Sigmoid colon (tissue), 7 donors: ENCODE measurements around the gene RDX. TPM values are rescaled to one million over a fixed set of nuclear protein-coding genes. Genes with fewer than 3 reads are reported as not detected.
"Not testable (repeated sequence)": the region's sequence is repeated elsewhere in the genome, so short reads cannot be mapped to it uniquely, and the experiment has no call there.

ENCODE experiments used
- DNase-seq: peaks from one replicate; pipeline ENCODE4 v3.0.0-alpha.2; 2019
- H3K27ac ChIP-seq, 4 donors: fragments of 200-600 bp; sonication (generic); one replicate each; pipeline ENCODE4 v1.5.1; 2016 to 2019; ENCODE audit warnings: mild to moderate bottlenecking in 1 of 4
- H3K27me3 ChIP-seq, 3 donors: fragments of 200-600 bp; sonication (generic); one replicate each; pipeline ENCODE4 v1.5.1; 2019; ENCODE audit warnings: mild to moderate bottlenecking in 1 of 3
- H3K36me3 ChIP-seq, 4 donors: fragments of 200-600 bp; sonication (generic); one replicate each; pipeline ENCODE4 v1.5.1; 2016 to 2019
- H3K4me1 ChIP-seq, 4 donors: fragments of 200-600 bp; sonication (generic); one replicate each; pipeline ENCODE4 v1.5.1; 2017 to 2019
- H3K4me3 ChIP-seq, 4 donors: fragments of 200-600 bp; sonication (generic); one replicate each; pipeline ENCODE4 v1.5.1; 2017 to 2019; ENCODE audit warnings: mild to moderate bottlenecking in 2 of 4, moderate library complexity in 1 of 4
- H3K9me3 ChIP-seq, 4 donors: fragments of 200-600 bp in 3 of 4; sonication (generic) in 3 of 4; one replicate each; pipeline versions ENCODE4 v1.5.1 to v1.6.1; 2013 to 2019
- EP300 ChIP-seq, 4 donors: sonication (generic); formaldehyde crosslinking; IDR thresholded peaks; one replicate each; pipeline ENCODE4 v1.6.1; 2017; ENCODE audit warnings: antibody characterized with exemption in 4 of 4
- POLR2A ChIP-seq, 2 donors: fragments of 450-650 bp; IDR thresholded peaks; one replicate each; pipeline ENCODE4 v1.6.1; 2016; ENCODE audit warnings: antibody characterized with exemption in 2 of 2, mild to moderate bottlenecking in 2 of 2, moderate library complexity in 2 of 2
- POLR2AphosphoS5 ChIP-seq, 4 donors: sonication (generic); formaldehyde crosslinking; IDR thresholded peaks; one replicate each; pipeline ENCODE4 v1.6.1; 2017; ENCODE audit warnings: antibody characterized with exemption in 4 of 4
- WGBS, 2 donors: extraction: QIAGEN DNeasy Blood & Tissue Kit; methylation state at CpG; one replicate each; pipeline ENCODE4 v1.1.7; 2013; 5-methylcytosine and 5-hydroxymethylcytosine counted together
- intact Hi-C: fragments of 100-400 bp; cut with DNase I; formaldehyde crosslinking; loops from one replicate; pipeline ENCODE4 v1.15.1; 2023
- polyA plus RNA-seq, 3 donors: library from polyadenylated mRNA; stranded (reverse); fragments of 200-250 nt; gene quantifications; one replicate each; pipeline ENCODE4 v1.2.3, GENCODE V29; 2013
- total RNA-seq, 4 donors: library from RNA; depleted of rRNA; stranded (reverse); fragments of >200 nt; gene quantifications; one replicate each; pipeline ENCODE4 v1.1.0, GENCODE V29; 2016
- TF ChIP-seq, protein P1 (sequence below), 4 experiments: fragments of 450-650 bp in 3 of 4; fragments of 200-600 bp in 1 of 4; IDR thresholded peaks; one replicate each; pipeline ENCODE4 v1.5.1; 2016 to 2019; ENCODE audit warnings: antibody characterized with exemption in 4 of 4, mild to moderate bottlenecking in 3 of 4, moderate library complexity in 2 of 4
- donor health status: healthy with polysubstance abuse.
- donor health status: Bipolar disorder and iron deficiency.
- donor health status: healthy.

RDX gene
- total and polyA plus RNA-seq, 7 donors = 7.9 to 160 (median 55.6) TPM

DNA sequence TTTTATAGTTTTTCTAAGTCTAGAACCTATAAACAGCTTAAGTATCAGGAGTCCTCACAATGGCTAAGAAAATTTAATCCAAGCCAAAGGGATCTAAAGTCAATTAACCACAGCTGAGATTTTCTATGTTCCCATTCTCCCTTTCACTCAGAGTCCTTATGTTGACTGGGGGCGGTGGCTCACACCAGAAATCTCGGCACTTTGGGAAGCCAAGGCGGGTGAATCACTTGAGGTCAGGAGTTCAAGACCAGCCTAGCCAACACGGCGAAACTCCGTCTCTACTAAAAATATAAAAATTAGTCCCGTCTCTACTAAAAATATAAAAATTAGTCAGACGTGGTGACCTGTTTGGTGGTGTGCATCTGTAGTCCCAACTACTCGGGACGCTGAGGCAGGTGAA is 6.9 kb downstream of the RDX start:
- Histone ChIP-seq H3K27ac (no peak overlapping the region), H3K36me3 (no peaks in the 10 kb centered on the region), H3K27me3 (no peaks in the 10 kb centered on the region), H3K9me3 (no peaks in the 10 kb centered on the region), H3K4me1 (peaks cover 0 to 50% (median 24%) of the 10 kb centered on the region in 4 donors), H3K4me3 (no peak overlapping the region)
- no peak for TF ChIP-seq POLR2AphosphoS5 (IDR thresholded peaks at IDR 0.05)
- 90 to 94% methylated on average over 10 of the region's 10 CpGs for WGBS, 2 donors
- intact Hi-C loops = no loop called here
- DNase-seq = no peak

DNA sequence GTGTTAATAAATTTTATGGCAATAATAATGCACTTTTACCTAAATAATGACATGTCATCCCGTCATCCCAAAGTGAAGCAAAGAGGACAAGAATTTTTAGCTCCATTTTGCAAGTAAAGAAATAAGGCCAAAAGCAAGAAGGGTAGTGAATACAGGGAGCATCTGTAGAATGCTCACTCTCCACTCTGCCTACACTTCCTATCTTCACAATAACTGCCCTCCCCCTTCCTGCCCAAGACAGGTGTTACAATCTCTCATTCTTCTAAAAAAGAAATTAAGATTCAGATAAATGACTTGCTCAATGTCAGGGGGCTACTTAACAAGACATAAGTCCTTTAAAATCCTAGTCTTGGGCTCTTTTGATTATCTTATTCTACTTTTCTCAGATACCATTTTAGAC is 8.9 kb downstream of the RDX start:
- Histone ChIP-seq H3K4me1 (peaks cover 0 to 31% (median 10%) of the 10 kb centered on the region in 4 donors), H3K9me3 (no peaks in the 10 kb centered on the region)

DNA sequence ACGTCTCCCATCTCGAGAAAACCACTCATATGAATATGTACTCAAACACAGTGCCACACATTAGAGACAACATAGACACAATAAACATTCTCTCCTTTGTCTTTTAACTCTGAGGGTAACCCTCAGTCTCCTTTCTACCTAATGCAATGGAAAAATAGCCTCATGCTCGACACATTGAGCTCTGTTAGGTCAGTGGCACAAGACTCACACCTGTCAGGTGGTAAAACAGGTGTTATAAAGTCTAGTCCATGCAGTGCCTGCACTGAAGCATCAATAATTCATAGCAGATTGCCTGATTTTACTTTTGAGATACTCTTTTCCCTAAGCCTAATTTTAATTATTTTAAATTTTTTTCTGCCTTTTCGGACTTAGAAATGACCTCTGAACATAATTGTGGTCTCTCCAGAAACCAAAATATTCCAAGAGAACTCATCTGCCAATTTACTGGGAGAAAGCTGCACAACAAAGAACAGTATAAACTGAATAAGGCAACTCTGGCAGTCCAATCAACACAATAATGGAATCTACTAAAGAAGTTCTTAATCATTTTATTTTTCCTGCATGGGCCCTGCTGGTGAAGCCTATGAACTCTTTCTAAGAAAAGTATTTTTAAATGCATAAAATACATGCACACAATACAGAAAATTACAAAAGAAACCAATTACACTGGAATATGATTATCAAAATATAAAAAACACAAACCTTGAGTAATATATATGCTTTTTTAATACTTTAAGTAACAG is 9.9 kb downstream of the RDX start:
- H3K27me3 ChIP-seq = no peaks in the 10 kb centered on the region
- TF ChIP-seq POLR2A (IDR thresholded peaks at IDR 0.05) (no peak), EP300 (IDR thresholded peaks at IDR 0.05) (no peak), POLR2AphosphoS5 (IDR thresholded peaks at IDR 0.05) (no peak)
- TF ChIP-seq, protein P1, sequence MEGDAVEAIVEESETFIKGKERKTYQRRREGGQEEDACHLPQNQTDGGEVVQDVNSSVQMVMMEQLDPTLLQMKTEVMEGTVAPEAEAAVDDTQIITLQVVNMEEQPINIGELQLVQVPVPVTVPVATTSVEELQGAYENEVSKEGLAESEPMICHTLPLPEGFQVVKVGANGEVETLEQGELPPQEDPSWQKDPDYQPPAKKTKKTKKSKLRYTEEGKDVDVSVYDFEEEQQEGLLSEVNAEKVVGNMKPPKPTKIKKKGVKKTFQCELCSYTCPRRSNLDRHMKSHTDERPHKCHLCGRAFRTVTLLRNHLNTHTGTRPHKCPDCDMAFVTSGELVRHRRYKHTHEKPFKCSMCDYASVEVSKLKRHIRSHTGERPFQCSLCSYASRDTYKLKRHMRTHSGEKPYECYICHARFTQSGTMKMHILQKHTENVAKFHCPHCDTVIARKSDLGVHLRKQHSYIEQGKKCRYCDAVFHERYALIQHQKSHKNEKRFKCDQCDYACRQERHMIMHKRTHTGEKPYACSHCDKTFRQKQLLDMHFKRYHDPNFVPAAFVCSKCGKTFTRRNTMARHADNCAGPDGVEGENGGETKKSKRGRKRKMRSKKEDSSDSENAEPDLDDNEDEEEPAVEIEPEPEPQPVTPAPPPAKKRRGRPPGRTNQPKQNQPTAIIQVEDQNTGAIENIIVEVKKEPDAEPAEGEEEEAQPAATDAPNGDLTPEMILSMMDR (IDR thresholded peaks at IDR 0.05) = no peak
- intact Hi-C loops = no loop called here
- H3K4me3 ChIP-seq = no peak overlapping the region
- no peak for DNase-seq
- H3K27ac ChIP-seq = no peak overlapping the region
- WGBS, 2 donors = 67 to 75% methylated on average over 4 of the region's 4 CpGs
- peaks cover 0 to 23% (median 7%) of the 10 kb centered on the region in 4 donors for H3K4me1 ChIP-seq
- no peaks in the 10 kb centered on the region for H3K36me3 ChIP-seq
- no peaks in the 10 kb centered on the region for H3K9me3 ChIP-seq

More for the DNA sequence above, 8.9 kb downstream of the RDX start:
- Histone ChIP-seq H3K36me3 (no peaks in the 10 kb centered on the region), H3K27ac (no peak overlapping the region), H3K27me3 (no peaks in the 10 kb centered on the region), H3K4me3 (no peak overlapping the region)
- 89 to 91% methylated on average over 1 of the region's 1 CpG for WGBS, 2 donors
- TF ChIP-seq EP300 (IDR thresholded peaks at IDR 0.05) (no peak), POLR2AphosphoS5 (IDR thresholded peaks at IDR 0.05) (no peak), POLR2A (IDR thresholded peaks at IDR 0.05) (no peak)
- TF ChIP-seq, protein P1 (IDR thresholded peaks at IDR 0.05) = no peak
- intact Hi-C loops = no loop called here
- no peak for DNase-seq

DNA sequence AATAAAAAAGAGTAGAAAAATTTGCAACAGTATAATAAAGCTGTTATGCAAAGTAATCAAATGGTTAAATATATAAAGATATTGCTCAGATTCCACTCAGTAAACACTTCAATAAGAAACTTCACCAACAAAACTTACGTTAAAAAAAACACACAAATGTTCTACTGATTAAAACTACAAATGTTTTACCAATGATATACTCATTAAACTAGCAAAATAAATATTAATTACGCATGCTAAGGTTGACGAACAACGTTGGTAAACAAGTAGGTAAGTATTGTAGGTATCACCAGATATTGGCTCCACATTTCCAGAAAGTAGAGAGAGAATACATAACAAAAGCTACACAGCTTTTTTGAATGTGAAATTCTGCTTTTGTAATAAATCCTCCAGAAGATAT is 12.6 kb downstream of the RDX start:
- intact Hi-C loops = no loop called here
- WGBS, 2 donors = 76 to 89% methylated on average over 4 of the region's 4 CpGs
- Histone ChIP-seq H3K27me3 (no peaks in the 10 kb centered on the region), H3K4me1 (peaks cover 0 to 36% (median 6%) of the 10 kb centered on the region in 4 donors), H3K27ac (no peak overlapping the region), H3K4me3 (no peak overlapping the region), H3K9me3 (no peaks in the 10 kb centered on the region), H3K36me3 (peaks cover 0 to 6% (median 0%) of the 10 kb centered on the region in 4 donors)
- no peak for TF ChIP-seq EP300 (IDR thresholded peaks at IDR 0.05)
- TF ChIP-seq, protein P1 (IDR thresholded peaks at IDR 0.05) = no peak
- no peak for TF ChIP-seq POLR2A (IDR thresholded peaks at IDR 0.05)
- no peak for TF ChIP-seq POLR2AphosphoS5 (IDR thresholded peaks at IDR 0.05)
- DNase-seq = no peak

DNA sequence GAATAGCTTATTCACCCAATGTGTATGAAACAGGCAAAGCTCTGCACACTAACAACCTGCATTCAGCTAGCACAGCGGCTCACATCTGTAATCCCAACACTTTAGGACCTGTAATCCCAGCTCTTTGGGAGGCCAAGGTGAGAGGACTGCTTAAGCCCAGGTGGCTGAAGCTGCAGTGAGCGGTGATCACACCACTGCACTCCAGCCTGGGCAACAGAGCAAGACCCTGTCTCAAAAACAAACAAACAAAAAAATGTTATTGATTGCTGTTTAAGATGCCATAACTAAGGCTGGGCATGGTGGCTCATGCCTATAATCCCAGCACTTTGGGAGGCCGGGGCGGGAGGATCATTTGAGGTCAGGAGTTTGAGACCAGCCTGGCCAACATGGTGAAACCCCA is 15.8 kb downstream of the RDX start:
- intact Hi-C loops, H3K4me3 ChIP-seq, H3K27ac ChIP-seq, H3K9me3 ChIP-seq, H3K27me3 ChIP-seq, DNase-seq: not testable (repeated sequence)
- Histone ChIP-seq H3K4me1 (peaks cover 0 to 13% (median 0%) of the 10 kb centered on the region in 4 donors), H3K36me3 (peaks cover 0 to 26% (median 0%) of the 10 kb centered on the region in 4 donors)
- 99% methylated on average over 4 of the region's 4 CpGs for WGBS, 2 donors

DNA sequence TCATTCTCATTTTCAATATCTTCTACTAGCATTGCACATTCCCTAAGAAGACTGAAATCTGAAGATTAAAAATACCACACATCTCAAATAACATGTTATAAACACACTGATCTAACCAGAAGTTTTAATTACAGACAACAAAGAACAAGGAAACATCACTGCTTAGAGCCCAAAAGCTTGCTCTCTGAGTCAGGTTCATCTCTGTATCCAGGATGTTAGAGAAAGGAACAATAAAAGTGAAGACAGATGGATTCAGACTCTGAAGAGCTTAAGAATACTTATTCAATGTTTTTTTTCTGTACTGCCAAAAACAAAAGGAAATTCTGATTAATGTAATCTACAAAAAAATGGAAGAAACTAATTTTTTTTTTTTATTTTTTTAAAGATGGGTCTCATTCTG is 16.5 kb downstream of the RDX start:
- H3K27ac ChIP-seq = no peak overlapping the region
- H3K36me3 ChIP-seq = peaks cover 0 to 26% (median 0%) of the 10 kb centered on the region in 4 donors
- TF ChIP-seq POLR2AphosphoS5 (IDR thresholded peaks at IDR 0.05) = no peak
- no peak for TF ChIP-seq EP300 (IDR thresholded peaks at IDR 0.05)
- no peak for TF ChIP-seq POLR2A (IDR thresholded peaks at IDR 0.05)
- TF ChIP-seq, protein P1 (IDR thresholded peaks at IDR 0.05) = no peak
- no peak for DNase-seq
- intact Hi-C loops = no loop called here
- no peaks in the 10 kb centered on the region for H3K27me3 ChIP-seq
- H3K4me3 ChIP-seq = no peak overlapping the region
- no peaks in the 10 kb centered on the region for H3K9me3 ChIP-seq
- H3K4me1 ChIP-seq = peaks cover 0 to 13% (median 0%) of the 10 kb centered on the region in 4 donors
